GM23338 (cell line): ENCODE measurements around the gene PHF1. TPM values are rescaled to one million over a fixed set of nuclear protein-coding genes. Genes with fewer than 3 reads are reported as not detected.

Source experiments
- ATAC-seq: fragments of 200-7000 bp; cut with Tn5 transposase; 3 replicates; pipeline ENCODE4 v1.9.1; 2020
- DNase-seq: peaks from one replicate; pipeline ENCODE4 v3.0.0-alpha.2; 2015; ENCODE audit warnings: low spot score
- H2AFZ ChIP-seq: fragments of 200-600 bp; sonication (generic); 2 replicates; pipeline ENCODE4 v1.8.0; 2016; ENCODE audit warnings: antibody characterized with exemption, mild to moderate bottlenecking, moderate library complexity
- H3F3A ChIP-seq: fragments of 200-600 bp; sonication (generic); replicated peaks from 2 replicates; pipeline ENCODE4 v1.8.0; 2017; ENCODE audit warnings: antibody characterized with exemption, mixed run types, low read depth
- H3K27ac ChIP-seq: fragments of 200-600 bp; sonication (generic); 2 replicates; pipeline ENCODE4 v1.6.1; 2016; ENCODE audit warnings: low read depth
- H3K27me3 ChIP-seq: fragments of 200-600 bp; sonication (generic); 2 replicates; pipeline ENCODE4 v1.8.0; 2016; ENCODE audit warnings: mild to moderate bottlenecking, mixed run types, moderate library complexity; ENCODE audit not compliant: insufficient read depth
- H3K36me3 ChIP-seq: fragments of 200-600 bp; sonication (generic); 2 replicates; pipeline ENCODE4 v1.8.0; 2016; ENCODE audit warnings: mild to moderate bottlenecking; ENCODE audit not compliant: insufficient read depth
- H3K4me1 ChIP-seq: fragments of 200-600 bp; sonication (generic); 2 replicates; pipeline ENCODE4 v1.8.0; 2016; ENCODE audit warnings: mild to moderate bottlenecking, moderate library complexity; ENCODE audit not compliant: insufficient read depth
- H3K4me2 ChIP-seq: fragments of 200-600 bp; sonication (generic); 2 replicates; pipeline ENCODE4 v1.7.1; 2017; ENCODE audit warnings: mixed run types
- H3K4me3 ChIP-seq: fragments of 200-600 bp; sonication (generic); 2 replicates; pipeline ENCODE4 v1.6.1; 2016; ENCODE audit warnings: mixed run types
- H3K79me2 ChIP-seq: fragments of 200-600 bp; sonication (generic); replicated peaks from 2 replicates; pipeline ENCODE4 v1.8.0; 2017; ENCODE audit warnings: mild to moderate bottlenecking; ENCODE audit not compliant: insufficient read depth
- H3K9me2 ChIP-seq: fragments of 200-600 bp; sonication (generic); 2 replicates; pipeline ENCODE4 v1.8.0; 2017; ENCODE audit not compliant: insufficient read depth
- H4K20me1 ChIP-seq: fragments of 200-600 bp; sonication (generic); replicated peaks from 2 replicates; pipeline ENCODE4 v1.8.0; 2017; ENCODE audit warnings: mild to moderate bottlenecking; ENCODE audit not compliant: insufficient read depth
- H3K27ac Mint-ChIP-seq: 2 replicates; pipeline ENCODE4 v1.8.0; 2020; ENCODE audit warnings: inconsistent platforms, mild to moderate bottlenecking, moderate library complexity, mixed read lengths
- H3K27me3 Mint-ChIP-seq: 3 replicates; pipeline ENCODE4 v1.8.0; 2022; ENCODE audit warnings: low read depth, mild to moderate bottlenecking, moderate library complexity, mixed read lengths, inconsistent platforms; ENCODE audit not compliant: insufficient read depth, poor library complexity
- H3K36me3 Mint-ChIP-seq: 3 replicates; pipeline ENCODE4 v1.8.0; 2021; ENCODE audit warnings: low read depth, mild to moderate bottlenecking, inconsistent platforms, moderate library complexity, mixed read lengths
- H3K4me1 Mint-ChIP-seq: 3 replicates; pipeline ENCODE4 v1.8.0; 2020; ENCODE audit warnings: mild to moderate bottlenecking, inconsistent platforms, mixed read lengths
- H3K4me3 Mint-ChIP-seq: 3 replicates; pipeline ENCODE4 v1.8.0; 2021; ENCODE audit warnings: moderate library complexity, mild to moderate bottlenecking, inconsistent platforms, mixed read lengths
- H3K9me3 Mint-ChIP-seq: 3 replicates; pipeline ENCODE4 v1.8.0; 2020; ENCODE audit warnings: moderate library complexity, mild to moderate bottlenecking, inconsistent platforms, mixed read lengths
- CREB1 ChIP-seq: fragments of 250-450 bp; sonication (Bioruptor Pico); IDR thresholded peaks from 2 replicates; pipeline ENCODE4 v1.5.0; 2020; ENCODE audit warnings: low read depth, mild to moderate bottlenecking, moderate library complexity
- EZH2 ChIP-seq: fragments of 200-600 bp; sonication (generic); IDR thresholded peaks from one replicate; pipeline ENCODE4 v1.8.0; 2017; ENCODE audit warnings: antibody characterized with exemption, mild to moderate bottlenecking, low read depth; ENCODE audit not compliant: unreplicated experiment
- EZH2phosphoT487 ChIP-seq: fragments of 200-600 bp; sonication (generic); IDR thresholded peaks from one replicate; pipeline ENCODE4 v1.8.1; 2018; ENCODE audit warnings: antibody characterized with exemption; ENCODE audit not compliant: unreplicated experiment
- JUNB ChIP-seq: IDR thresholded peaks from one replicate; pipeline ENCODE4 v1.6.1; 2016; ENCODE audit warnings: antibody characterized with exemption; ENCODE audit not compliant: unreplicated experiment
- NANOG ChIP-seq: IDR thresholded peaks from 2 replicates; pipeline ENCODE4 v1.6.1; 2016; ENCODE audit warnings: antibody characterized with exemption, borderline replicate concordance
- POLR2AphosphoS5 ChIP-seq: IDR thresholded peaks from 2 replicates; pipeline ENCODE4 v1.6.1; 2016; ENCODE audit warnings: antibody characterized with exemption, low read depth
- STAT1 ChIP-seq: IDR thresholded peaks from one replicate; pipeline ENCODE4 v1.6.1; 2016; ENCODE audit warnings: antibody characterized with exemption; ENCODE audit not compliant: unreplicated experiment
- ZNF114 ChIP-seq: fragments of 250-450 bp; sonication (Bioruptor Pico); IDR thresholded peaks from 2 replicates; pipeline ENCODE4 v1.5.0; 2020; ENCODE audit warnings: mild to moderate bottlenecking, moderate library complexity
- ZNF331 ChIP-seq: fragments of 250-450 bp; sonication (Bioruptor Pico); IDR thresholded peaks from 2 replicates; pipeline ENCODE4 v1.5.0; 2020; ENCODE audit warnings: low read depth, mild to moderate bottlenecking, moderate library complexity
- polyA plus RNA-seq: library from polyadenylated mRNA; unstranded; fragments of >200 nt; fragmentation: Nextera tagmentation; extraction: Ambion mirVana; gene quantifications from 2 replicates; pipeline ENCODE4 v1.2.1, GENCODE V29; 2016
- total RNA-seq: library from RNA; depleted of rRNA; stranded (reverse); fragments of >200 nt; shearing (Covaris generic); gene quantifications from 2 replicates; pipeline ENCODE4 v1.2.3, GENCODE V29; 2014
- TF ChIP-seq, protein P1 (sequence below): IDR thresholded peaks from one replicate; pipeline ENCODE4 v1.6.1; 2018; ENCODE audit warnings: antibody characterized with exemption; ENCODE audit not compliant: unreplicated experiment
- TF ChIP-seq, protein P2 (sequence below): IDR thresholded peaks from 2 replicates; pipeline ENCODE4 v1.6.1; 2016; ENCODE audit warnings: antibody characterized with exemption
- TF ChIP-seq, protein P3 (sequence below): fragments of 250-450 bp; sonication (Bioruptor Pico); IDR thresholded peaks from 2 replicates; pipeline ENCODE4 v1.5.0; 2020; ENCODE audit warnings: mild to moderate bottlenecking, moderate library complexity

Gene PHF1
- total and polyA plus RNA-seq, 2 experiments from 2014 or later, result 29.4 to 46.7 TPM

DNA sequence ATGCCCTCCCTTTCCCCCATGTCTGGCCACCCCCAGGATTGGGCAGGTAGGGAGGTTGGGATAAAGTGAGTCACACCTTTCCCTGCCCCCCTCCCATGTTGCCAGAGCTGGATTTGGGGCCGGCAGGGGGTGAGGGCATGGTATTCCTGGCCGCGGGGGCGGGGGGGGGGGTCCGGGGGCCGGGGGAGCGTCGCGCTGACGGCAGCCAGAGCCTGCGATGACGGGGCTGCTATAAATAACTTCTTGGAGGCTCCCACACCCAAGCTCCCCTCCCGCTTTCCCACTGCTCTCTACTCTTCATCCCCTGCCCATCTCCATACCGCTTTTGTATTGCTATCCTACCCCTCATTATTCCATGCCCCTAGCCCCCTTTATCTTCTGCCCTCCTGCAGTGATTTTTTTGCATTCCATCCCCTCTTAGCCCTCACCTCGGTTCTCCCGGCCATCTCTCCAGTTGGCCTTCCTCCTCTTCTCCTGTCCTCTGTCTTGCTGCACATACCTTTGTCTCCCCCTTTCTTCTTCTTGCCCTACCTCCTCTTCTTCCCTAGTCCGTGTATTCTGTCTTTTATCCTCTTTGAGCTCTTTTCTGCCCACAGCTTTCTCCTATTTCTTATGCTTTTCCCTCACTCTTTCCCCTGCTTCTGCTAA lies 22.9 kb downstream of the PHF1 start (continued):
- no peak for TF ChIP-seq ZNF331
- no peak for TF ChIP-seq NANOG
- no peak for TF ChIP-seq STAT1
- no peak for TF ChIP-seq EZH2phosphoT487
- no peak for TF ChIP-seq EZH2
- TF ChIP-seq, protein P1, sequence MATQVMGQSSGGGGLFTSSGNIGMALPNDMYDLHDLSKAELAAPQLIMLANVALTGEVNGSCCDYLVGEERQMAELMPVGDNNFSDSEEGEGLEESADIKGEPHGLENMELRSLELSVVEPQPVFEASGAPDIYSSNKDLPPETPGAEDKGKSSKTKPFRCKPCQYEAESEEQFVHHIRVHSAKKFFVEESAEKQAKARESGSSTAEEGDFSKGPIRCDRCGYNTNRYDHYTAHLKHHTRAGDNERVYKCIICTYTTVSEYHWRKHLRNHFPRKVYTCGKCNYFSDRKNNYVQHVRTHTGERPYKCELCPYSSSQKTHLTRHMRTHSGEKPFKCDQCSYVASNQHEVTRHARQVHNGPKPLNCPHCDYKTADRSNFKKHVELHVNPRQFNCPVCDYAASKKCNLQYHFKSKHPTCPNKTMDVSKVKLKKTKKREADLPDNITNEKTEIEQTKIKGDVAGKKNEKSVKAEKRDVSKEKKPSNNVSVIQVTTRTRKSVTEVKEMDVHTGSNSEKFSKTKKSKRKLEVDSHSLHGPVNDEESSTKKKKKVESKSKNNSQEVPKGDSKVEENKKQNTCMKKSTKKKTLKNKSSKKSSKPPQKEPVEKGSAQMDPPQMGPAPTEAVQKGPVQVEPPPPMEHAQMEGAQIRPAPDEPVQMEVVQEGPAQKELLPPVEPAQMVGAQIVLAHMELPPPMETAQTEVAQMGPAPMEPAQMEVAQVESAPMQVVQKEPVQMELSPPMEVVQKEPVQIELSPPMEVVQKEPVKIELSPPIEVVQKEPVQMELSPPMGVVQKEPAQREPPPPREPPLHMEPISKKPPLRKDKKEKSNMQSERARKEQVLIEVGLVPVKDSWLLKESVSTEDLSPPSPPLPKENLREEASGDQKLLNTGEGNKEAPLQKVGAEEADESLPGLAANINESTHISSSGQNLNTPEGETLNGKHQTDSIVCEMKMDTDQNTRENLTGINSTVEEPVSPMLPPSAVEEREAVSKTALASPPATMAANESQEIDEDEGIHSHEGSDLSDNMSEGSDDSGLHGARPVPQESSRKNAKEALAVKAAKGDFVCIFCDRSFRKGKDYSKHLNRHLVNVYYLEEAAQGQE, result no peak
- TF ChIP-seq, protein P2, sequence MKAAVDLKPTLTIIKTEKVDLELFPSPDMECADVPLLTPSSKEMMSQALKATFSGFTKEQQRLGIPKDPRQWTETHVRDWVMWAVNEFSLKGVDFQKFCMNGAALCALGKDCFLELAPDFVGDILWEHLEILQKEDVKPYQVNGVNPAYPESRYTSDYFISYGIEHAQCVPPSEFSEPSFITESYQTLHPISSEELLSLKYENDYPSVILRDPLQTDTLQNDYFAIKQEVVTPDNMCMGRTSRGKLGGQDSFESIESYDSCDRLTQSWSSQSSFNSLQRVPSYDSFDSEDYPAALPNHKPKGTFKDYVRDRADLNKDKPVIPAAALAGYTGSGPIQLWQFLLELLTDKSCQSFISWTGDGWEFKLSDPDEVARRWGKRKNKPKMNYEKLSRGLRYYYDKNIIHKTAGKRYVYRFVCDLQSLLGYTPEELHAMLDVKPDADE, result no peak
- TF ChIP-seq ZNF114 (CRISPR knock-in tag), result no peak
- TF ChIP-seq CREB1 (CRISPR knock-in tag), result no peak
- TF ChIP-seq JUNB, result no peak

DNA sequence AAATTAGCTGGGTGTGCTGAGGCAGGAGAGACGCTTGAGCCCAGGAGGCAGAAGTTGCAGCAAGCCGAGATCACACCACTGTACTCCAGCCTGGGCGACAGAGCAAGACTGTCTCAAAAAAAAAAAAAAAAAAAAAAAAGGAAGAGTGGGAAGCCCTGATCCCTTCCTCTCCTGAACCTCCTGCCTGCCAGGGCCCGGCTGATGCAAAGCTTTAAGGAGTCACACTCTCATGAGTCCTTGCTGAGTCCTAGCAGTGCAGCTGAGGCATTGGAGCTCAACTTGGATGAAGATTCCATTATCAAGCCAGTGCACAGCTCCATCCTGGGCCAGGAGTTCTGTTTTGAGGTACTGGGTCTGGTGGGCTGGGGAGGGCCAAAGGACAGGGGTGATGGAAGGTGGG lies 24.1 kb downstream of the PHF1 start:
- H3K4me2 ChIP-seq, result no peak overlapping the region
- DNase-seq, result no peak
- peaks cover 48% of the 10 kb centered on the region for H3K79me2 ChIP-seq
- Mint-ChIP-seq H3K36me3 (peaks cover 75% of the 10 kb centered on the region), H3K27ac (peak overlapping the region; percentile 74; the same call in 1 of the 2 replicates), H3K4me1 (peaks cover 44% of the 10 kb centered on the region), H3K27me3 (peaks cover 20% of the 10 kb centered on the region), H3K4me3 (peak overlapping the region; percentile 28; the same call in 1 of the 3 replicates), H3K9me3 (no peaks in the 10 kb centered on the region; the same call in 2 of the 3 replicates)
- no peaks in the 10 kb centered on the region for H3K27me3 ChIP-seq
- no peak overlapping the region for H3K27ac ChIP-seq
- no peak for ATAC-seq
- peaks cover 38% of the 10 kb centered on the region for H3K36me3 ChIP-seq
- no peak overlapping the region for H3K4me3 ChIP-seq
- peaks cover 3% of the 10 kb centered on the region; the same call in 1 of the 2 replicates for H4K20me1 ChIP-seq
- H2AFZ ChIP-seq, result no peak overlapping the region
- no peaks in the 10 kb centered on the region for H3K9me2 ChIP-seq
- H3K4me1 ChIP-seq, result peaks cover 38% of the 10 kb centered on the region
- H3F3A ChIP-seq, result peaks cover 15% of the 10 kb centered on the region; the same call in 1 of the 2 replicates
- no peak for TF ChIP-seq ZNF114 (CRISPR knock-in tag)
- TF ChIP-seq JUNB, result no peak
- TF ChIP-seq, protein P3, sequence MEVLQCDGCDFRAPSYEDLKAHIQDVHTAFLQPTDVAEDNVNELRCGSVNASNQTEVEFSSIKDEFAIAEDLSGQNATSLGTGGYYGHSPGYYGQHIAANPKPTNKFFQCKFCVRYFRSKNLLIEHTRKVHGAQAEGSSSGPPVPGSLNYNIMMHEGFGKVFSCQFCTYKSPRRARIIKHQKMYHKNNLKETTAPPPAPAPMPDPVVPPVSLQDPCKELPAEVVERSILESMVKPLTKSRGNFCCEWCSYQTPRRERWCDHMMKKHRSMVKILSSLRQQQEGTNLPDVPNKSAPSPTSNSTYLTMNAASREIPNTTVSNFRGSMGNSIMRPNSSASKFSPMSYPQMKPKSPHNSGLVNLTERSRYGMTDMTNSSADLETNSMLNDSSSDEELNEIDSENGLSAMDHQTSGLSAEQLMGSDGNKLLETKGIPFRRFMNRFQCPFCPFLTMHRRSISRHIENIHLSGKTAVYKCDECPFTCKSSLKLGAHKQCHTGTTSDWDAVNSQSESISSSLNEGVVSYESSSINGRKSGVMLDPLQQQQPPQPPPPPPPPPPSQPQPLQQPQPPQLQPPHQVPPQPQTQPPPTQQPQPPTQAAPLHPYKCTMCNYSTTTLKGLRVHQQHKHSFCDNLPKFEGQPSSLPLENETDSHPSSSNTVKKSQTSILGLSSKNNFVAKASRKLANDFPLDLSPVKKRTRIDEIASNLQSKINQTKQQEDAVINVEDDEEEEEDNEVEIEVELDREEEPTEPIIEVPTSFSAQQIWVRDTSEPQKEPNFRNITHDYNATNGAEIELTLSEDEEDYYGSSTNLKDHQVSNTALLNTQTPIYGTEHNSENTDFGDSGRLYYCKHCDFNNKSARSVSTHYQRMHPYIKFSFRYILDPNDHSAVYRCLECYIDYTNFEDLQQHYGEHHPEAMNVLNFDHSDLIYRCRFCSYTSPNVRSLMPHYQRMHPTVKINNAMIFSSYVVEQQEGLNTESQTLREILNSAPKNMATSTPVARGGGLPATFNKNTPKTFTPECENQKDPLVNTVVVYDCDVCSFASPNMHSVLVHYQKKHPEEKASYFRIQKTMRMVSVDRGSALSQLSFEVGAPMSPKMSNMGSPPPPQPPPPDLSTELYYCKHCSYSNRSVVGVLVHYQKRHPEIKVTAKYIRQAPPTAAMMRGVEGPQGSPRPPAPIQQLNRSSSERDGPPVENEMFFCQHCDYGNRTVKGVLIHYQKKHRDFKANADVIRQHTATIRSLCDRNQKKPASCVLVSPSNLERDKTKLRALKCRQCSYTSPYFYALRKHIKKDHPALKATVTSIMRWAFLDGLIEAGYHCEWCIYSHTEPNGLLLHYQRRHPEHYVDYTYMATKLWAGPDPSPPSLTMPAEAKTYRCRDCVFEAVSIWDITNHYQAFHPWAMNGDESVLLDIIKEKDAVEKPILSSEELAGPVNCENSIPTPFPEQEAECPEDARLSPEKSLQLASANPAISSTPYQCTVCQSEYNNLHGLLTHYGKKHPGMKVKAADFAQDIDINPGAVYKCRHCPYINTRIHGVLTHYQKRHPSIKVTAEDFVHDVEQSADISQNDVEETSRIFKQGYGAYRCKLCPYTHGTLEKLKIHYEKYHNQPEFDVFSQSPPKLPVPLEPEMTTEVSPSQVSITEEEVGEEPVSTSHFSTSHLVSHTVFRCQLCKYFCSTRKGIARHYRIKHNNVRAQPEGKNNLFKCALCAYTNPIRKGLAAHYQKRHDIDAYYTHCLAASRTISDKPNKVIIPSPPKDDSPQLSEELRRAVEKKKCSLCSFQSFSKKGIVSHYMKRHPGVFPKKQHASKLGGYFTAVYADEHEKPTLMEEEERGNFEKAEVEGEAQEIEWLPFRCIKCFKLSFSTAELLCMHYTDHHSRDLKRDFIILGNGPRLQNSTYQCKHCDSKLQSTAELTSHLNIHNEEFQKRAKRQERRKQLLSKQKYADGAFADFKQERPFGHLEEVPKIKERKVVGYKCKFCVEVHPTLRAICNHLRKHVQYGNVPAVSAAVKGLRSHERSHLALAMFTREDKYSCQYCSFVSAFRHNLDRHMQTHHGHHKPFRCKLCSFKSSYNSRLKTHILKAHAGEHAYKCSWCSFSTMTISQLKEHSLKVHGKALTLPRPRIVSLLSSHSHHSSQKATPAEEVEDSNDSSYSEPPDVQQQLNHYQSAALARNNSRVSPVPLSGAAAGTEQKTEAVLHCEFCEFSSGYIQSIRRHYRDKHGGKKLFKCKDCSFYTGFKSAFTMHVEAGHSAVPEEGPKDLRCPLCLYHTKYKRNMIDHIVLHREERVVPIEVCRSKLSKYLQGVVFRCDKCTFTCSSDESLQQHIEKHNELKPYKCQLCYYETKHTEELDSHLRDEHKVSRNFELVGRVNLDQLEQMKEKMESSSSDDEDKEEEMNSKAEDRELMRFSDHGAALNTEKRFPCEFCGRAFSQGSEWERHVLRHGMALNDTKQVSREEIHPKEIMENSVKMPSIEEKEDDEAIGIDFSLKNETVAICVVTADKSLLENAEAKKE, result no peak
- TF ChIP-seq EZH2, result no peak
- no peak for TF ChIP-seq CREB1 (CRISPR knock-in tag)
- no peak for TF ChIP-seq STAT1
- no peak for TF ChIP-seq EZH2phosphoT487
- no peak for TF ChIP-seq NANOG
- no peak for TF ChIP-seq POLR2AphosphoS5
